ENCODE measurements around the gene C3orf33.

GRCh38 chr3:155815030-155815545, 9.0 kb upstream of the C3orf33 start:
- TF ChIP-seq, protein P1, sequence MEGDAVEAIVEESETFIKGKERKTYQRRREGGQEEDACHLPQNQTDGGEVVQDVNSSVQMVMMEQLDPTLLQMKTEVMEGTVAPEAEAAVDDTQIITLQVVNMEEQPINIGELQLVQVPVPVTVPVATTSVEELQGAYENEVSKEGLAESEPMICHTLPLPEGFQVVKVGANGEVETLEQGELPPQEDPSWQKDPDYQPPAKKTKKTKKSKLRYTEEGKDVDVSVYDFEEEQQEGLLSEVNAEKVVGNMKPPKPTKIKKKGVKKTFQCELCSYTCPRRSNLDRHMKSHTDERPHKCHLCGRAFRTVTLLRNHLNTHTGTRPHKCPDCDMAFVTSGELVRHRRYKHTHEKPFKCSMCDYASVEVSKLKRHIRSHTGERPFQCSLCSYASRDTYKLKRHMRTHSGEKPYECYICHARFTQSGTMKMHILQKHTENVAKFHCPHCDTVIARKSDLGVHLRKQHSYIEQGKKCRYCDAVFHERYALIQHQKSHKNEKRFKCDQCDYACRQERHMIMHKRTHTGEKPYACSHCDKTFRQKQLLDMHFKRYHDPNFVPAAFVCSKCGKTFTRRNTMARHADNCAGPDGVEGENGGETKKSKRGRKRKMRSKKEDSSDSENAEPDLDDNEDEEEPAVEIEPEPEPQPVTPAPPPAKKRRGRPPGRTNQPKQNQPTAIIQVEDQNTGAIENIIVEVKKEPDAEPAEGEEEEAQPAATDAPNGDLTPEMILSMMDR (IDR thresholded peaks at IDR 0.05 in 8 of 11, conservative IDR thresholded peaks at IDR 0.05 in 3 of 11), result no peak
- TF ChIP-seq POLR2A (IDR thresholded peaks at IDR 0.05), result no peak

Data from spleen (tissue), 7 donors.